Stimulated activated memory B cell treated with anti-CD40 and anti-IgM and Interleukin-4, amounts not matched to agents 10 μg/mL and 1 μg/mL and 100 μg/mL, for 72 hours (primary cell): ENCODE data around the gene MBD3.
A peak's percentile ranks its signal among the peaks of the same experiment; 100 is the strongest.

ENCODE experiments used
- ATAC-seq: fragments of 150-1000 bp; cut with Tn5 transposase; 2 replicates; pipeline ENCODE4 v1.10.0; 2021
- H3K27ac Mint-ChIP-seq: one replicate; pipeline ENCODE4 v1.8.0; 2022; ENCODE audit warnings: mild to moderate bottlenecking, mixed read lengths
- H3K27me3 Mint-ChIP-seq: one replicate; pipeline ENCODE4 v1.8.0; 2022; ENCODE audit warnings: mixed read lengths
- H3K36me3 Mint-ChIP-seq: one replicate; pipeline ENCODE4 v1.8.0; 2022; ENCODE audit warnings: mixed read lengths
- H3K4me1 Mint-ChIP-seq: one replicate; pipeline ENCODE4 v1.8.0; 2022; ENCODE audit warnings: mixed read lengths
- H3K4me3 Mint-ChIP-seq: one replicate; pipeline ENCODE4 v1.8.0; 2022; ENCODE audit warnings: mild to moderate bottlenecking, moderate library complexity, mixed read lengths
- H3K9me3 Mint-ChIP-seq: one replicate; pipeline ENCODE4 v1.8.0; 2022; ENCODE audit warnings: mixed read lengths

MBD3 gene

DNA sequence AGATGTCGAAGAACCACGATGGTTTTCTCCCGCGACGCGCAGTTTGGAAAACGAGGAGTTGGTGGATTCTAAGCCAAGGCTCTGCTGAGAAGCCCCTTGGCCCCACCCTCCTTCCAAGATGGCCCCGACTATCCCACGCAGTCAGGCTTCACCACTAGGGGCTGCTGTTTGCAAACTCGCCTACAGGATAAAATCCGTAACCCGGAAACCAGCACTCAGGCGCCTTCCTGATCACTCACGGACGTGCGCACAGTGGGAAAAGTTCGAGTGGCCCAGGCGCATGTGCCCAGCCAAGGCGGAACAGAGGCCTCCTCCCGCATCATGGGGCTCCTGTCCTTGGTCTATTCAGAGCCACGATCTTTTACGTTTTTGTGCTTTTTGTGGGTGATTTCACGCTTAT lies 31.8 kb upstream of the MBD3 start:
- H3K9me3 Mint-ChIP-seq, result no peaks in the 10 kb centered on the region
- ATAC-seq, result peak; percentile 66
- H3K4me3 Mint-ChIP-seq, result no peak overlapping the region
- peaks cover 40% of the 10 kb centered on the region for H3K4me1 Mint-ChIP-seq
- H3K27ac Mint-ChIP-seq, result no peak overlapping the region
- no peaks in the 10 kb centered on the region for H3K27me3 Mint-ChIP-seq
- H3K36me3 Mint-ChIP-seq, result peaks cover 40% of the 10 kb centered on the region

DNA sequence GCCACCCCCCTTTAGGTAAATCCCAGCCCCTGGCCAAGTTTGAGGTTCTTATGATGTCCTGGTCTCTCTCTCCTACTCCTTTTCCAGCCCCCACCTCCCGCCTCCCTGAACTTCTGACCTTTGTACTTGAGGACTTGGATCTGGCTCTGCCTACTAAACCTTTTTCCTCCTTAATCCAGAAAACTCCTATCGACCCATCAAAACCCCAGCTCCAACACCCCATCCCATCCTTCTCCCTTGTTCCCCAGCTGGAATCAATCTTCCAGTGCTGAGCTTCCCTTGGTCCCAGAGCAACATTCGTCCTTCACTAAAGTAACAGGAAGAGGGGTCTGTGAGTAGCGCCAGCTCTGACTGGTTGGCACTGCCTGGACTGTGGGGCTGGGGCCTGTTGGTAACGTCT lies 29.9 kb upstream of the MBD3 start:
- Mint-ChIP-seq H3K4me3 (no peak overlapping the region), H3K27me3 (no peaks in the 10 kb centered on the region), H3K9me3 (no peaks in the 10 kb centered on the region), H3K4me1 (peaks cover 57% of the 10 kb centered on the region), H3K36me3 (peaks cover 54% of the 10 kb centered on the region), H3K27ac (peak overlapping the region; percentile 36)
- no peak for ATAC-seq

DNA sequence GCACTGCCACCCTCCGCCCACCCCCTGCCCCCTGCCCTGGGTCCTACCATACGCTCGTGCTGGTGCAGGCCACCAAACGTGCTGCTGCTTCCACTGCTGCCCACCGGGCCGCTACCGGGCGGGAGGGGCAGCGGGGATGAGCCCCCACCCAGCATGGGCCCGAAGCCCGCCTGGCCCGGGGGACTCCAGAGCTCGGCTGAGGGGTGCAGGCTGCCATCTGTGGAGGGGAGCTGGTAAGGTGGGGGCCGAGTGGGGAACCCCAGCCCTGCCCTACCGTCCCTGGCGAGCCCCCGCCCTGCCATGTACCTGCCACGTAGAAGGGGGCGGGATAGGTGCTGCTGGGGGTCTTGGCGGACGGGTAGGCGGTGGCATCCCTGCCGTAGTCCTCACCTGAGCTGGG lies 29.3 kb upstream of the MBD3 start:
- no peak for ATAC-seq
- H3K36me3 Mint-ChIP-seq, result peaks cover 59% of the 10 kb centered on the region
- no peak overlapping the region for H3K27ac Mint-ChIP-seq
- no peaks in the 10 kb centered on the region for H3K27me3 Mint-ChIP-seq
- H3K4me1 Mint-ChIP-seq, result peaks cover 62% of the 10 kb centered on the region
- H3K9me3 Mint-ChIP-seq, result no peaks in the 10 kb centered on the region
- no peak overlapping the region for H3K4me3 Mint-ChIP-seq

DNA sequence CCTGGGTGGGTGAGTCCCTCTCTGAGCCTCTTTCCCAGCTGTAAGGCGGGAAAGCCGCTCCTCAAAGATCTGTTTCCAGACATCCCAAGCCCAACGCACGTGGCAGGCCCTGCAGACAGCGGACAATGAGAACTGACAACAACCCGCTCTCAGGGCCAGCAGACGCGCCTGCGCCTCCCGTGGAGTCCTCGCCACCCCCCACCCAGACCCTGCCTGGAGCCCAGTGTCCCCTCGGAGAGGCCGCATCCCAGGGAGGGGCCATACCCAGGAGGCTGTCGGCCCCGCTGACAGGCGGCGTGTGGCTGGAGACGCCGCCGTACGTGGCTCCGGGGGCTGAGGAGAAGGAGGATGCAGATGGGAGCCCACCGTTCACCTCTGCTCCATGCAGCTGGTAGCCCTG lies 28.9 kb upstream of the MBD3 start:
- no peaks in the 10 kb centered on the region for H3K9me3 Mint-ChIP-seq
- H3K36me3 Mint-ChIP-seq, result peaks cover 63% of the 10 kb centered on the region

DNA sequence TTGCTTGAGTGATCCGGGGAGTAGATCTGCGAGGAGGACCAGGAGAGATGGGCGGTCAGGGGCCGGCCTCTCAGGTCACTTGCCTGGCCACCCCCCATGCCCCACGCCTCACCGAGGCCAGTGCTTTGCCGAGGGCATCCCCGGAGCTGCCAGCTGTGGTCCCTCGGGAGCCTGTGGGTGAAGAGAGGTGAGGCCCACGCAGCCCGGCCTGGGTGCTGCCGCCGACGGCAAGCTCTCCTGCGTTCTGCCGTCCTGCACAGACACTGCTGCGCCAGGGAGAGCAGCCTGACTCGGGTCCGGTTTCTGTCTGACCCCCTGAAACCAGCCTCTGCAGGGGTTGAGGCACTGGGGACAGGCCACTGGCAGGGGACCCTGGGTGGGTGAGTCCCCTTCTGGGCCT lies 28.4 kb upstream of the MBD3 start:
- peaks cover 66% of the 10 kb centered on the region for H3K4me1 Mint-ChIP-seq
- H3K4me3 Mint-ChIP-seq, result no peak overlapping the region
- peak; percentile 42 for ATAC-seq
- peak overlapping the region; percentile 49 for H3K27ac Mint-ChIP-seq
- H3K36me3 Mint-ChIP-seq, result peaks cover 65% of the 10 kb centered on the region
- H3K9me3 Mint-ChIP-seq, result no peaks in the 10 kb centered on the region
- H3K27me3 Mint-ChIP-seq, result no peaks in the 10 kb centered on the region

More for the DNA sequence above, 28.9 kb upstream of the MBD3 start:
- peaks cover 66% of the 10 kb centered on the region for H3K4me1 Mint-ChIP-seq
- no peak overlapping the region for H3K4me3 Mint-ChIP-seq
- H3K27me3 Mint-ChIP-seq, result no peaks in the 10 kb centered on the region
- peak overlapping the region; percentile 49 for H3K27ac Mint-ChIP-seq
- ATAC-seq, result no peak

GRCh38 chr19:1620502-1620901 lies 27.8 kb upstream of the MBD3 start:
- no peaks in the 10 kb centered on the region for H3K9me3 Mint-ChIP-seq
- H3K27ac Mint-ChIP-seq, result peak overlapping the region; percentile 49
- no peak for ATAC-seq

DNA sequence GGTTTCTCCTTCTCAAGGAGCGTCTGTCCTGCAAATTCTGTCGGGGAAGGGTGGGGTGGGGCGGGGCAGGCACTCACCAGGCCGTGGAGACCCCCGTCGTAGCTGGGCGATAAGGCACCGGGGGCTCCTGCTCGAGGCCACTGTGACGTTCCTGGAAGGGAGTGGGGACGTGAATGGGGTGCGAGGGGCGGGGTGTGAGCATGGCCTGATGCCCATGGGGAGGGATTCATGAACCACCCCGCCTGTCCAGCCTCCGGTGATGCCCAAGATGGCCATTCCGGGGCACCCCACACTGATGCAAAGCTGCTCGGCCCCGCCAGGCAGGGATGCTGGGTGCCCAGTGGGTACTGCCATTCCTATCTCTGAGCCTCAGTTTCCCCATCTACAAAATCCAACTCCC lies 27.0 kb upstream of the MBD3 start:
- H3K36me3 Mint-ChIP-seq, result peaks cover 65% of the 10 kb centered on the region
- no peak for ATAC-seq
- H3K9me3 Mint-ChIP-seq, result no peaks in the 10 kb centered on the region
- peak overlapping the region; percentile 13 for H3K27ac Mint-ChIP-seq
- H3K4me3 Mint-ChIP-seq, result no peak overlapping the region
- H3K4me1 Mint-ChIP-seq, result peaks cover 57% of the 10 kb centered on the region
- H3K27me3 Mint-ChIP-seq, result no peaks in the 10 kb centered on the region

More at GRCh38 chr19:1620502-1620901, 27.8 kb upstream of the MBD3 start:
- H3K4me1 Mint-ChIP-seq, result peaks cover 61% of the 10 kb centered on the region
- no peak overlapping the region for H3K4me3 Mint-ChIP-seq
- H3K36me3 Mint-ChIP-seq, result peaks cover 65% of the 10 kb centered on the region
- H3K27me3 Mint-ChIP-seq, result no peaks in the 10 kb centered on the region

GRCh38 chr19:1619094-1619439 lies 26.4 kb upstream of the MBD3 start:
- H3K27me3 Mint-ChIP-seq, result no peaks in the 10 kb centered on the region
- peaks cover 65% of the 10 kb centered on the region for H3K36me3 Mint-ChIP-seq
- H3K4me3 Mint-ChIP-seq, result no peak overlapping the region
- H3K4me1 Mint-ChIP-seq, result peaks cover 57% of the 10 kb centered on the region
- no peaks in the 10 kb centered on the region for H3K9me3 Mint-ChIP-seq
- no peak for ATAC-seq
- H3K27ac Mint-ChIP-seq, result no peak overlapping the region

GRCh38 chr19:1618157-1619093 lies 25.8 kb upstream of the MBD3 start:
- peak overlapping the region; percentile 8 for H3K4me3 Mint-ChIP-seq
- peaks cover 70% of the 10 kb centered on the region for H3K36me3 Mint-ChIP-seq
- no peaks in the 10 kb centered on the region for H3K9me3 Mint-ChIP-seq
- H3K4me1 Mint-ChIP-seq, result peaks cover 63% of the 10 kb centered on the region
- H3K27me3 Mint-ChIP-seq, result no peaks in the 10 kb centered on the region
- ATAC-seq, result peak; percentile 77
- H3K27ac Mint-ChIP-seq, result peak overlapping the region; percentile 60

GRCh38 chr19:1616875-1617274 lies 24.2 kb upstream of the MBD3 start:
- H3K36me3 Mint-ChIP-seq, result peaks cover 71% of the 10 kb centered on the region
- H3K27ac Mint-ChIP-seq, result peak overlapping the region; percentile 60
- peaks cover 60% of the 10 kb centered on the region for H3K4me1 Mint-ChIP-seq

DNA sequence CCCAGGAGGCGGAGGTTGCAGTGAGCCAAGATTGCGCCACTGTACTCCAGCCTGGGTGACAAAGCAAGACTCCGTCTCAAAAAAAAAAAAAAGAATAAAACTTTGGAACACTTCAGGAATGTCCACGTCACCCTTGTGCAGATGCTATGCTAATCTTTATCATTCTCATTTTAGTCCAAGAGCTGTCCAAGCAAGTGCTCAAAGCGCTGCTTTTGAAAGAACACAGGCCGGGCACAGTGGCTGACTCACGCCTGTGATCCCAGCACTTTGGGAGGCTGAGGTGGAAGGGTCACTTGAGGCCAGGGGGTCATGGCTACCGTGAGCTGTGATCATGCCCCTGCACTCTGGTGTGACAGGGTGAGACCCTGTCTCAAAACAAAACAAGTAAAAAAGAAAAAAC lies 23.7 kb upstream of the MBD3 start:
- H3K4me3 Mint-ChIP-seq, result no peak overlapping the region
- H3K27ac Mint-ChIP-seq, result peak overlapping the region; percentile 60
- no peak for ATAC-seq
- peaks cover 63% of the 10 kb centered on the region for H3K4me1 Mint-ChIP-seq
- H3K36me3 Mint-ChIP-seq, result peaks cover 75% of the 10 kb centered on the region
- no peaks in the 10 kb centered on the region for H3K27me3 Mint-ChIP-seq
- no peaks in the 10 kb centered on the region for H3K9me3 Mint-ChIP-seq

More at GRCh38 chr19:1616875-1617274, 24.2 kb upstream of the MBD3 start:
- Mint-ChIP-seq H3K9me3 (no peaks in the 10 kb centered on the region), H3K27me3 (no peaks in the 10 kb centered on the region), H3K4me3 (no peak overlapping the region)
- ATAC-seq, result no peak

DNA sequence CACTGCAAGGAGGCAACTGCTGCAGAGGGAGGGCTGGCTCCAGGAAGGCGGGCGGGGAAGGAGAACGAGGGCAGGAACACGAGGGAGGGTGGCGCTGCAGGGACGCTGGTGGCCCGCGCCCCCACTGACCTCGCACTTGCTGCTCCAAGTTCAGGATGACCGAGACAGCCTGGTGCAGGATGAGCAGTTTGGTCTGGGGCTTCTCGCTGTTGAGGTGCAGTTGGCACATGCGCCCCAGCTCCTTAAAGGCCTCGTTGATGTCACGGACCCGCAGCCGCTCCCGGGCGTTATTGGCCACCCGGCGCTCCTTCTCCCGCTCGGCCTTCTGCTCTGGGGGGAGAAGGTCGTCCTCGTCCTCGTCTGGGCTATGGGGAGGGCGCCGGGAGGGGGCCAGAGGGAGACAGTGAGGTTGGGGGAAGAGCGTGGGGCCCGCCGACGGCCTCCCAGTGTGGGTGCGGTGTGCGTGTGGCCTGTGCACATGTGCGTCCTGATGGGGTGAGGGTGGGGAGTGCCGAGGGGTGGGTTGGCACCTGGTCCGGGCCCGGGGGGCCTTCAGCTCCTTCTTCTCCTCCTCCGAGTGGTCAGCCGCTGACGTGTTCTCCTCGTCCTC lies 22.6 kb upstream of the MBD3 start:
- no peak overlapping the region for H3K27ac Mint-ChIP-seq
- H3K36me3 Mint-ChIP-seq, result peaks cover 85% of the 10 kb centered on the region
- no peak for ATAC-seq
- peaks cover 58% of the 10 kb centered on the region for H3K4me1 Mint-ChIP-seq
- no peaks in the 10 kb centered on the region for H3K9me3 Mint-ChIP-seq
- H3K4me3 Mint-ChIP-seq, result no peak overlapping the region
- H3K27me3 Mint-ChIP-seq, result no peaks in the 10 kb centered on the region

DNA sequence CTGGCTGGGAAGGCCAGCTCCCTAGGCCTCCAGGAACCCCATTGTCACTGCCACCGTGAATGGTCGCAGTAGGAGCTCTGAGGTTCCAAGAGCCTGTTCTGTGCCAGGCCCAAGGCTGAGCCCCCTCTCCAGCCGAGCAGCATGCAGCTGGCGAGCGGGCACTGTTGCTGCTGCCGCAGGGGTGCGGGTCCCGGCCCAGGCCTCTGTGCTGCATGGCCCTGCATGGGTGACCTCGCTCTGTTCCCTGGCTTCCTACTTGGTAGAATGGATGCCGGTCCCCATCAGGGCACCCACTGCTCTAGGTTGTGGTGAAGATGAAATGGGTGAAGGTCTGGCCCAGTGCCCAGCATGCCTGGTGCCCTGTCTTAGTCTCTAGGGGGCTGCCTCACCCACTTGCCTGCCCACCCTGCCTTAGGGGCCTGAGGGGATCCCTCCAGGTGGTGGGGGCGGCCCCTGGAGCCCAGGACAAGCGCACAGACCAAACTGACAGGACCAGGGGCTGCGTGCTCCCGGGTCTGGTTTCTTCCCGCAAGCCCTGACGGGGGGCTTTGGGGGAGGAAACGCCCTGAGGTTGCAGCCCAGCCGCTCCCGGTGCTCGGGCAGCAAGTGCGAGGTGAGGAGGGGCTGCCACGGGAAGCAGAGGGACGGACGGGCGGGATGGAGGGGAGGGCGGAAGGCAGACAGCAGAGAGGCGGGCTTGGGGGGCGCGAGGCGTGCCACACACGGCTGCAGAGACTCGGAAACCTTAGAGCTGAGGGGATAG lies 21.3 kb upstream of the MBD3 start:
- no peak for ATAC-seq
- no peaks in the 10 kb centered on the region for H3K9me3 Mint-ChIP-seq
- peak overlapping the region; percentile 48 for H3K27ac Mint-ChIP-seq
- peaks cover 59% of the 10 kb centered on the region for H3K4me1 Mint-ChIP-seq
- no peaks in the 10 kb centered on the region for H3K27me3 Mint-ChIP-seq
- H3K4me3 Mint-ChIP-seq, result no peak overlapping the region
- peaks cover 81% of the 10 kb centered on the region for H3K36me3 Mint-ChIP-seq

- H3K27me3 Mint-ChIP-seq, result no peaks in the 10 kb centered on the region
- ATAC-seq, result no peak
- no peak overlapping the region for H3K4me3 Mint-ChIP-seq
- peaks cover 74% of the 10 kb centered on the region for H3K36me3 Mint-ChIP-seq
- peaks cover 60% of the 10 kb centered on the region for H3K4me1 Mint-ChIP-seq
- no peak overlapping the region for H3K27ac Mint-ChIP-seq
- H3K9me3 Mint-ChIP-seq, result no peaks in the 10 kb centered on the region
Measured at GRCh38 chr19:1613146-1613545, 20.5 kb upstream of the MBD3 start.
